ENCODE measurements around the gene MAN2A1.

DNA sequence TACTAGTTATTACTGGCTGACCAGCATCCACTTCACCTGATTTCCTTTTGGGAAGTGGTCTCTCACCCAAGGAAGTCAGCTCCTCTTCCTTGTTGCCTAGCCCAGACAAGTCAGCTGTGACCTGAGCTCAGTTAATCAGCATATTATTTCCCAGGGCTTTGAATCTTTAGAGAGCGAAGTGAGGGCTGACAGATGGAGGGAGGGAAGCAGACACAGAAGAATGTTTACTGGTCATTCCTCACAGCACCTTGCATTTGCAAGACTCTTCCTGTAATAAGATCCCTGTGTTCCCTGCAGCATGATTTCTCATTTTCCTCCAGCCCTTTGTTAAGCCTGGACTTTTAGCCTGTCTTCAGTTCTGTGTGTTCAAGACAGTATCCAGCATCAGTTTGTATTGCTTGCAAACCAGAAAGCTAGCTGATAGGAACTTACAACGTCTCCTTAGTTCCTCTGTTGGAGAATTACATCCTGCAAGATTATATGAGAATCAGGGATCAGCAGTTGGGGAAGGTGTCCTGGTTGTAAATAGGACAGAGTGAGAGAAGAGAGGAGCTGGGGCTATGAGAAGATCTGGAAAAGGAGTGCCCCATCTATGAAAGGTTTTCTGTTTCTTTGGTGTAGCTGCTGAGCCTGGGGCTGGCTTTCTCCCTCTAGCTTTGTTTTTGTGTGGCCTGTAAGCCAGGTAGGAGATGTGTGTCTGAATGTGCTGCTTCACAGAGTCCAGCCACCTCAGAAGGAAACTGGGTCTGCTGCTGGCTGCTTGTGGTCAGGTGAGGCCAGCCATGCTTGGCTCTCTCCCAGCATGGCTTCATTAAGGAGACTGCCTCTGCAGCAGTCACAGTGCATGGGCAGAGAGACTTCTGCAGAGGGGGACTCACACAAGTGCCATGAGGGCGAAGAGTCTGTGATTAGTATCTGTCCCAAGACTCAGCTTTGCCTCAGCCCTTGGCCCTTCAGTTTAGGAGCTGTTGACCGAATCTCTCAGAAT is 50.3 kb downstream of the MAN2A1 start:
- TF ChIP-seq, protein P1, sequence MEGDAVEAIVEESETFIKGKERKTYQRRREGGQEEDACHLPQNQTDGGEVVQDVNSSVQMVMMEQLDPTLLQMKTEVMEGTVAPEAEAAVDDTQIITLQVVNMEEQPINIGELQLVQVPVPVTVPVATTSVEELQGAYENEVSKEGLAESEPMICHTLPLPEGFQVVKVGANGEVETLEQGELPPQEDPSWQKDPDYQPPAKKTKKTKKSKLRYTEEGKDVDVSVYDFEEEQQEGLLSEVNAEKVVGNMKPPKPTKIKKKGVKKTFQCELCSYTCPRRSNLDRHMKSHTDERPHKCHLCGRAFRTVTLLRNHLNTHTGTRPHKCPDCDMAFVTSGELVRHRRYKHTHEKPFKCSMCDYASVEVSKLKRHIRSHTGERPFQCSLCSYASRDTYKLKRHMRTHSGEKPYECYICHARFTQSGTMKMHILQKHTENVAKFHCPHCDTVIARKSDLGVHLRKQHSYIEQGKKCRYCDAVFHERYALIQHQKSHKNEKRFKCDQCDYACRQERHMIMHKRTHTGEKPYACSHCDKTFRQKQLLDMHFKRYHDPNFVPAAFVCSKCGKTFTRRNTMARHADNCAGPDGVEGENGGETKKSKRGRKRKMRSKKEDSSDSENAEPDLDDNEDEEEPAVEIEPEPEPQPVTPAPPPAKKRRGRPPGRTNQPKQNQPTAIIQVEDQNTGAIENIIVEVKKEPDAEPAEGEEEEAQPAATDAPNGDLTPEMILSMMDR (IDR thresholded peaks at IDR 0.05; ENCODE audit: low read length) = no peak
- TF ChIP-seq EZH2 (IDR thresholded peaks at IDR 0.05; ENCODE audit: borderline replicate concordance, low read length) = no peak
